Neuronal stem cell (in vitro differentiated cells): ENCODE measurements around the gene KDM1A.

Source experiments
- DNase-seq: peaks from one replicate; pipeline ENCODE4 v3.0.0-alpha.2; 2013; ENCODE audit warnings: low spot score
- H2AFZ ChIP-seq: one replicate; pipeline ENCODE4 v1.6.1; 2013; ENCODE audit warnings: mild to moderate bottlenecking, low read length, inconsistent platforms
- H2AK5ac ChIP-seq: 2 replicates; pipeline ENCODE4 v1.6.1; 2013; ENCODE audit warnings: low read depth, mild to moderate bottlenecking, inconsistent platforms, low read length, moderate library complexity, mixed read lengths
- H2BK120ac ChIP-seq: 2 replicates; pipeline ENCODE4 v1.6.1; 2013; ENCODE audit warnings: low read depth, mild to moderate bottlenecking, inconsistent platforms, low read length, moderate library complexity, mixed read lengths
- H2BK12ac ChIP-seq: one replicate; pipeline ENCODE4 v1.6.1; 2013; ENCODE audit warnings: low read length, inconsistent platforms
- H2BK15ac ChIP-seq: 2 replicates; pipeline ENCODE4 v1.6.1; 2013; ENCODE audit warnings: mild to moderate bottlenecking, low read length, inconsistent platforms, mixed read lengths
- H2BK5ac ChIP-seq: one replicate; pipeline ENCODE4 v1.6.1; 2013; ENCODE audit warnings: inconsistent platforms, mild to moderate bottlenecking, low read length, moderate library complexity
- H3K14ac ChIP-seq: one replicate; pipeline ENCODE4 v1.6.1; 2013; ENCODE audit warnings: low read length, inconsistent platforms
- H3K18ac ChIP-seq: 2 replicates; pipeline ENCODE4 v1.6.1; 2013; ENCODE audit warnings: low read length, inconsistent platforms
- H3K23ac ChIP-seq: 2 replicates; pipeline ENCODE4 v1.6.1; 2013; ENCODE audit warnings: low read depth, mild to moderate bottlenecking, mixed read lengths, low read length, inconsistent platforms; ENCODE audit not compliant: poor library complexity
- H3K27ac ChIP-seq: replicated peaks from 3 replicates; pipeline ENCODE4 v1.5.1; 2013; ENCODE audit warnings: low read length, inconsistent platforms
- H3K27me3 ChIP-seq, 3 experiments: 2 replicates each; pipeline ENCODE4 v1.6.1; 2013; ENCODE audit warnings: low read length in 3 of 3, mild to moderate bottlenecking in 2 of 3, inconsistent platforms in 1 of 3, low read depth in 1 of 3, mixed read lengths in 1 of 3, moderate library complexity in 1 of 3; ENCODE audit not compliant: control insufficient read depth in 3 of 3, insufficient read depth in 3 of 3
- H3K36me3 ChIP-seq, 2 donors: replicated peaks in 1 of 2; 2 replicates each; pipeline ENCODE4 v1.6.1; 2013; ENCODE audit warnings: low read length in 2 of 2; ENCODE audit not compliant: control insufficient read depth in 2 of 2, insufficient read depth in 2 of 2
- H3K4ac ChIP-seq: 2 replicates; pipeline ENCODE4 v1.6.1; 2013; ENCODE audit warnings: inconsistent platforms, mild to moderate bottlenecking, low read length, moderate library complexity
- H3K4me1 ChIP-seq, 2 donors: 1 replicate in 1 of 2; 2 replicates in 1 of 2; pipeline ENCODE4 v1.6.1; 2013; ENCODE audit warnings: low read length in 2 of 2, low read depth in 1 of 2; ENCODE audit not compliant: control insufficient read depth in 2 of 2, insufficient read depth in 1 of 2
- H3K4me2 ChIP-seq: one replicate; pipeline ENCODE4 v1.6.1; 2013; ENCODE audit warnings: mild to moderate bottlenecking, low read length, inconsistent platforms; ENCODE audit not compliant: insufficient read depth, poor library complexity, severe bottlenecking
- H3K4me3 ChIP-seq, 2 donors: 2 replicates each; pipeline ENCODE4 v1.5.1; 2013; ENCODE audit warnings: low read length in 2 of 2, mild to moderate bottlenecking in 2 of 2, inconsistent platforms in 1 of 2, moderate library complexity in 1 of 2
- H3K79me1 ChIP-seq: one replicate; pipeline ENCODE4 v1.6.1; 2013; ENCODE audit warnings: low read depth, mild to moderate bottlenecking, inconsistent platforms, low read length, moderate library complexity
- H3K9ac ChIP-seq: one replicate; pipeline ENCODE4 v1.6.1; 2013; ENCODE audit warnings: mild to moderate bottlenecking, low read depth, low read length, inconsistent platforms; ENCODE audit not compliant: poor library complexity
- H3K9me3 ChIP-seq, 2 donors: replicated peaks in 1 of 2; 2 replicates each; pipeline versions ENCODE3 to v1.6.1; 2013; ENCODE audit warnings: low read length in 2 of 2, mild to moderate bottlenecking in 2 of 2, inconsistent platforms in 1 of 2, low read depth in 1 of 2, mixed read lengths in 1 of 2, moderate library complexity in 1 of 2; ENCODE audit not compliant: control insufficient read depth in 2 of 2, insufficient read depth in 1 of 2
- H4K8ac ChIP-seq: one replicate; pipeline ENCODE4 v1.6.1; 2013; ENCODE audit warnings: low read depth, mild to moderate bottlenecking, inconsistent platforms, low read length, moderate library complexity
- H4K91ac ChIP-seq: one replicate; pipeline ENCODE4 v1.6.1; 2013; ENCODE audit warnings: low read length, low read depth, mild to moderate bottlenecking, inconsistent platforms; ENCODE audit not compliant: poor library complexity
- WGBS, 2 donors: extraction: QIAGEN DNeasy Blood & Tissue Kit; methylation state at CpG; one replicate each; pipeline ENCODE4 v1.1.7; 2013; ENCODE audit warnings: missing lambda C conversion rate in 2 of 2, mixed read lengths in 1 of 2; ENCODE audit not compliant: insufficient read length in 2 of 2, insufficient replicate concordance in 1 of 2; ENCODE audit errors: extremely low coverage in 2 of 2; 5-methylcytosine and 5-hydroxymethylcytosine counted together

Gene KDM1A

DNA sequence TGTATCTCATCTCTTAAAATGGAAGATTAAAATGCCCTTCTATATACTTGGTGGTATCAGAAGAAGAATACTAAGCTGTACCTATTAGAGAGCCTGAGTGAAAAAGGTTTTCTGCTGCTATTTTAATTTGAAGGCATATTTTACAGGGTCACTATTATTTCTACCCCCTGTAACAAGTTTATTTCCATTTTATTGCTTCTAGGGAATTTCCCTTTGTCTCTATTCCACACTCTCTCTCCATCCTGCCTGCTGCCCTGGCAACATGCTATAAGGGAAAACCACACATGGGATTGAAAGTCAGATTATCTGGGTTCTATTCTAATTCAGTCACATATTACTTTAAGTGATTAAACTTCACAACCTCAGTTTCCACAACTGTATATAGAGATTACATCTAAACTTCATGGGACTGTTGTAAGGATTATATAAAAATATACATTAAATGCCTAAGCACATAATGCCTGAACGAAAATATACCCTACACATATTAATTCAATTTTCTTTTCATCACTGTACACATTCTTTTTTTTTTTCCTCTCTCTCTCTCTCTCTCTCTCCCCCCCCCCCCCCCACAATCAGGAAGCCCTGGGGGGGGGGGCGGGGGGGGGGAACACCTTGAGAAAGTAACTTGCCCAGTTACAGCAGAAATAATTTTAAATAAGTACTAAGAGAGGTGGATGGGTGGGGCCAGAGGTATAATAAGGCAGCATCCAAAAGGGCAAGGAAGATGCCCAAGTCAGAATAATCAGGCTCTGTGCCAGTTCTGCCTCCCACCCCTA lies 97.8 kb downstream of the KDM1A start:
- H3K18ac ChIP-seq, result no peak overlapping the region
- no peak overlapping the region for H3K4ac ChIP-seq
- H3K79me1 ChIP-seq, result peaks cover 5% of the 10 kb centered on the region
- H4K91ac ChIP-seq, result no peak overlapping the region
- peaks cover 0 to 2% of the 10 kb centered on the region in 2 donors for H3K36me3 ChIP-seq
- no peak overlapping the region for H4K8ac ChIP-seq
- no peak overlapping the region for H3K14ac ChIP-seq
- no peak overlapping the region for H2BK5ac ChIP-seq
- H3K23ac ChIP-seq, result no peak overlapping the region
- H2BK12ac ChIP-seq, result no peak overlapping the region
- H3K4me2 ChIP-seq, result no peak overlapping the region
- no peak overlapping the region for H2AFZ ChIP-seq
- no peak overlapping the region for H2BK120ac ChIP-seq
- H2AK5ac ChIP-seq, result no peak overlapping the region
- H3K4me3 ChIP-seq, result no peak overlapping the region
- no peak for DNase-seq
- H3K27ac ChIP-seq, result no peak overlapping the region
- no peak overlapping the region for H2BK15ac ChIP-seq
- H3K9ac ChIP-seq, result no peak overlapping the region
- H3K27me3 ChIP-seq, result no peaks in the 10 kb centered on the region
- no peaks in the 10 kb centered on the region for H3K9me3 ChIP-seq
- WGBS, 2 donors, result 100% methylated on average over 1 of the region's 2 CpGs; no CpG with 5 or more reads in 1 of the 2 donors
- peaks cover 4 to 19% of the 10 kb centered on the region in 2 donors for H3K4me1 ChIP-seq

- Histone ChIP-seq H2AK5ac (no peak overlapping the region), H3K4me3 (no peak overlapping the region), H4K8ac (no peak overlapping the region), H2BK15ac (no peak overlapping the region), H3K18ac (no peak overlapping the region), H3K14ac (no peak overlapping the region), H3K27ac (no peak overlapping the region), H3K27me3 (no peaks in the 10 kb centered on the region), H3K4ac (no peak overlapping the region), H3K23ac (no peak overlapping the region), H2AFZ (no peak overlapping the region), H2BK5ac (no peak overlapping the region), H3K36me3 (peaks cover 0 to 2% of the 10 kb centered on the region in 2 donors), H3K79me1 (peaks cover 5% of the 10 kb centered on the region), H3K4me1 (peaks cover 6 to 21% of the 10 kb centered on the region in 2 donors), H3K9me3 (no peaks in the 10 kb centered on the region), H3K4me2 (no peak overlapping the region), H2BK12ac (no peak overlapping the region), H4K91ac (no peak overlapping the region), H3K9ac (no peak overlapping the region), H2BK120ac (no peak overlapping the region)
- DNase-seq, result no peak
These were observed 99.1 kb downstream of the KDM1A start for GRCh38 chr1:23118407-23118806.

DNA sequence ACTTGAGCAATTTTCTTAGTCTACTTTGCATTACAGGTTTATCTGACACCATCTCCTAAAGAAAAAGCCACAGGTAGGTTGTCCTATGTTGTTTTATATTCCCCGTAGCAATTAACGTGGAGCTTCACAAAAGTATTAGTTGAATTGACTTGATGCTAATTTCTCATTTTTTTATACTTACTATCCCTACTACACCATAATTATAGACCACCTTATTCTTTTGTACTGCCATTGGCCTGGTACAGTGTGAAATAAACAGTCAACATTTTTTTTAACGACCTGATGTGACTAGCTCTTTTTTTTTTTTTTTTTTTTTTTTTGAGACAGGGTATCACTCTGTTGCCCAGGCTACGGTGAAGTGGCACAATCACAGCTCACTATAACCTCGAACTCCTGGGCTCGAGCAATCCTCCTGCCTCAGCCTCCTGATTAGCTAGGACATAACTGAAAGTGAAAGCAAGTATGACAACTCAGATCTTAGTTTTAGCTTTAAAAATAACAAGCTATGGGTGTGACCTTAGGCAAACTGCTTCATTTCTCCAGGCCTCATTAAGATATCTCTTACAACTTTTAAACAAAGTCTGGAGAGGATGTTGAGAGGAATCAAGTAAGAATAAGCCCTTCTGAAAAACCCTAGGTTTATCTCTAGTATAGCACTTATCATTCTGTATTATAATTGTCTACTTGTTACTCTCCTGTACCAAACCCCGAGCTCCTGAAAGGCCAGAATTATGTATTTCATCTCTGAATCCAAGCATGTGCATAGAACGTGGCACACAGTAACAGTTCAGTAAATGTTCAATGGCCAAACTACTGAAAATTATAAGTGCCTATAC lies 99.9 kb downstream of the KDM1A start:
- H2BK5ac ChIP-seq, result no peak overlapping the region
- H3K23ac ChIP-seq, result no peak overlapping the region
- no peak overlapping the region for H2AFZ ChIP-seq
- no CpG with 5 or more reads among the region's 8 CpGs for WGBS, 2 donors
- no peak overlapping the region for H2AK5ac ChIP-seq
- H4K91ac ChIP-seq, result no peak overlapping the region
- no peak overlapping the region for H3K4ac ChIP-seq
- H3K4me1 ChIP-seq, result peaks cover 6 to 18% of the 10 kb centered on the region in 2 donors
- H4K8ac ChIP-seq, result no peak overlapping the region
- H3K4me2 ChIP-seq, result no peak overlapping the region
- no peak overlapping the region for H3K14ac ChIP-seq
- no peak overlapping the region for H3K27ac ChIP-seq
- no peak overlapping the region for H3K9ac ChIP-seq
- H3K18ac ChIP-seq, result no peak overlapping the region
- H3K4me3 ChIP-seq, result no peak overlapping the region
- no peaks in the 10 kb centered on the region for H3K9me3 ChIP-seq
- no peak overlapping the region for H2BK120ac ChIP-seq
- no peak for DNase-seq
- no peak overlapping the region for H2BK12ac ChIP-seq
- no peak overlapping the region for H2BK15ac ChIP-seq
- peaks cover 0 to 2% of the 10 kb centered on the region in 2 donors for H3K36me3 ChIP-seq
- peaks cover 5% of the 10 kb centered on the region for H3K79me1 ChIP-seq
- no peaks in the 10 kb centered on the region for H3K27me3 ChIP-seq

DNA sequence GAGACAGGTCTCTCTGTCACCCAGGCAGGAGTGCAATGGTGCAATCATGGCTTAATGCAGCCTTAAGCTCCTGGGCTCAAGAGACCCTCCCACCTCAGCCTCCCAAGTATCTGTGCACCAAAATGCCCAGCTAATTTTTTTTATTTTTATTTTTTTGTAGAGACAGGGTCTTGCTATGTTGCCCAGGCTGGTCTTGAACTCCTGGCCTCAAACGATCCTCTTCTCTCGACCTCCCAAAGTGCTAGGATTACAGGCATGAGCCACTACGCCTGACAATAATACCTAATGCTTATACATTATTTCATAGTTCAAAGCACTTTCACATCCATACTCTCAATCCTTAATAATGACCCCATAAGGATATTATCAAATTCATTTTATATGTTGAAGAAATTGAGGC lies 101.1 kb downstream of the KDM1A start:
- Histone ChIP-seq H3K4me1 (peaks cover 4 to 11% of the 10 kb centered on the region in 2 donors), H2BK120ac (no peak overlapping the region), H3K36me3 (peaks cover 0 to 2% of the 10 kb centered on the region in 2 donors), H3K9ac (no peak overlapping the region), H2BK12ac (no peak overlapping the region), H2BK15ac (no peak overlapping the region), H3K27me3 (no peaks in the 10 kb centered on the region), H3K79me1 (peaks cover 5% of the 10 kb centered on the region), H3K23ac (no peak overlapping the region), H2AFZ (no peak overlapping the region), H4K8ac (no peak overlapping the region), H3K4me2 (no peak overlapping the region), H3K9me3 (no peaks in the 10 kb centered on the region), H2BK5ac (no peak overlapping the region), H3K14ac (no peak overlapping the region), H3K18ac (no peak overlapping the region), H3K4me3 (no peak overlapping the region), H3K4ac (no peak overlapping the region), H3K27ac (no peak overlapping the region), H2AK5ac (no peak overlapping the region), H4K91ac (no peak overlapping the region)
- no peak for DNase-seq
- whole genome bisulfite sequencing, 2 donors, result no CpG with 5 or more reads among the region's 3 CpGs
